Esophagus (tissue), 2 donors: Measurements from ENCODE around the gene WSCD1. TPM values are rescaled to one million over a fixed set of nuclear protein-coding genes. Genes with fewer than 3 reads are reported as not detected.

Experiments
- H3K27ac ChIP-seq, 2 donors: one replicate each; pipeline ENCODE4 v1.5.1; 2013; ENCODE audit warnings: low read depth in 2 of 2, mild to moderate bottlenecking in 2 of 2, inconsistent platforms in 1 of 2, low read length in 1 of 2, moderate library complexity in 1 of 2
- H3K27me3 ChIP-seq, 2 donors: one replicate each; pipeline ENCODE4 v1.6.1; 2013; ENCODE audit warnings: low read length in 2 of 2, control low read depth in 1 of 2, mild to moderate bottlenecking in 1 of 2; ENCODE audit not compliant: insufficient read depth in 2 of 2, control insufficient read depth in 1 of 2
- H3K36me3 ChIP-seq, 2 donors: one replicate each; pipeline ENCODE4 v1.6.1; 2013; ENCODE audit warnings: low read length in 1 of 2; ENCODE audit not compliant: control insufficient read depth in 2 of 2, insufficient read depth in 2 of 2
- H3K4me1 ChIP-seq, 2 donors: one replicate each; pipeline ENCODE4 v1.6.1; 2013; ENCODE audit warnings: low read length in 1 of 2; ENCODE audit not compliant: control insufficient read depth in 2 of 2, insufficient read depth in 2 of 2
- H3K4me3 ChIP-seq, 2 donors: one replicate each; pipeline ENCODE4 v1.5.1; 2013; ENCODE audit warnings: low read length in 2 of 2, mild to moderate bottlenecking in 2 of 2, low read depth in 1 of 2, moderate library complexity in 1 of 2
- H3K9me3 ChIP-seq, 2 donors: one replicate each; pipeline ENCODE4 v1.6.1; 2013; ENCODE audit warnings: mild to moderate bottlenecking in 2 of 2, low read depth in 1 of 2, low read length in 1 of 2, moderate library complexity in 1 of 2; ENCODE audit not compliant: control insufficient read depth in 2 of 2, insufficient read depth in 1 of 2
- WGBS, 2 donors: extraction: QIAGEN DNeasy Blood & Tissue Kit; methylation state at CpG; one replicate each; pipeline ENCODE4 v1.1.7; 2013; 5-methylcytosine and 5-hydroxymethylcytosine counted together
- polyA plus RNA-seq, 2 donors: library from polyadenylated mRNA; stranded (reverse); fragments of 200-250 nt; gene quantifications; one replicate each; pipeline ENCODE4 v1.2.3, GENCODE V29; 2013
- donor health status: healthy with polysubstance abuse.
- donor health status: Bipolar disorder and iron deficiency.

WSCD1 gene
- polyA plus RNA-seq, 2 donors = 0.16 to 0.45 TPM

DNA sequence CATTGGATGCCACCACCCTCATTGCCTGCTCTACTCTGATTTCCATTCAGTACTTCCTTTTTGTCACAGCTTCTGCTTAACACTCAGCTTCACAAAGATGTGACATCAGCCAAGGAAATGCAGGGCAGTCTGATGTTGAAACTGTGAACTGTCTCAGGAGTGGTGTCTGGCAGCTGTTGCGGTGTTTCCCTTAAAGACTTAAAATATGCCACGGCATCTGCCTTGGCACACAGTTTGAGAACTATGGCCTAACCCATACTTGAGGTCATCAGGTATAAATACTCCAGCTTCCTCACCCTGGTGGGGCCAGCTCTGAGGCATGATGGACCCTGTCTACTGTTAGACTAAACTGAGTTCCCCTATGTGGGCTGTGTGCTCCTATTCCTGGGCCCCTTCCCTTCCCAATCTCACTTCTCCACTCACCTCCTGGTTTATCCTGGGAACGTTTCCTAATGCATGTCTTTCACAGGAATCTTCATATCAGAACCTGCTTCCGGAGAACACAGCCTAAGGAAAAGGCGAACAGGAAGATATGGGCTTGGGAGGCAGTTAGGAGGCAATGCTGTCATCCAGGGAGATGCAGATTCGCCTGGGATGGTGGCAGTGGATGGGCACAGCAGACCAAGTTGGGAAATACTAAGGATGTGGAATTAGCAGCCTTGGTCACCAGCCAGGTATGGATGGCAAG is 96.5 kb downstream of the WSCD1 start:
- no peaks in the 10 kb centered on the region for H3K27me3 ChIP-seq
- WGBS, 2 donors = 67 to 68% methylated on average over 6 of the region's 6 CpGs
- H3K4me1 ChIP-seq = no peaks in the 10 kb centered on the region
- H3K4me3 ChIP-seq = no peak overlapping the region
- H3K9me3 ChIP-seq = no peaks in the 10 kb centered on the region
- H3K27ac ChIP-seq = no peak overlapping the region
- H3K36me3 ChIP-seq = no peaks in the 10 kb centered on the region

DNA sequence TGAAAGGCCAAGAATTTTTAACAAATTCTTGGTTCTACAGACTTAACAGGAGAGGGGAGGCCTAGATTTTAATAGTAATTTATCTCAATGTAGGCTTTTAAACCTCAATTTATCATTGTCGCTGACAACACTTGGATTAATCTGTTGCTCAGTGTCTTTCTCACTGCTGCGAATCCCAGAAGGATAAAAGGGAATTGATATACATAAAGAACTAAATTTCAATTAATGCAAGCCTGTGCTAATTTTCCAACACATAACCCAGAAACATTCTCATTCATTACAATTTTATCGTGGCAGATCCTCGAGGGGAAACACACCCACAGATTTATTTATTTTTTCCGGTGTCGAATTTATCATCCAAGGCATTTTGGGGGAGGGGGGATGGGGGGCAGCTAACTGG is 98.1 kb downstream of the WSCD1 start:
- 65 to 70% methylated on average over 6 of the region's 6 CpGs for WGBS, 2 donors

DNA sequence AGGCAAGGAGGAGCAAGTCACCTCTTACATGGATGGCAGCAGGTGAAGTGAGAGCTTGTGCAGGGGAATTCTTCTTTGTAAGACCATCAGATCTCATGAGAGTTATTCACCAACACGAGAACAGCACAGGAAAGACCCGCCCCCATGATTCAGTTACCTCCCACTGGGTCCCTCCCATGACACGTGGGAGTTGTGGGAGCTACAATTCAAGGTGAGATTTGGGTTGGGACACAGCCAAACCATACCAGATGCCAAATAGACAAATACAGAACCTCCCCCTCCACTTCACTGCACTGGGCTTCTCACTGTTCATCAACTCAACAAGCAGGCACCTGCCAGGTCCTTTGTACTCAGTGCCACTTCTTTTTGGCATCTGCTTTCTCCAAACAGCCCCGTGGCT is 100.2 kb downstream of the WSCD1 start:
- 38 to 48% methylated on average over 4 of the region's 4 CpGs for WGBS, 2 donors
- H3K27ac ChIP-seq = no peak overlapping the region
- no peaks in the 10 kb centered on the region for H3K36me3 ChIP-seq
- H3K9me3 ChIP-seq = no peaks in the 10 kb centered on the region
- H3K4me3 ChIP-seq = no peak overlapping the region
- no peaks in the 10 kb centered on the region for H3K27me3 ChIP-seq
- H3K4me1 ChIP-seq = no peaks in the 10 kb centered on the region

More for the DNA sequence above, 98.1 kb downstream of the WSCD1 start:
- Histone ChIP-seq H3K36me3 (no peaks in the 10 kb centered on the region), H3K27ac (no peak overlapping the region), H3K4me3 (no peak overlapping the region), H3K27me3 (no peaks in the 10 kb centered on the region), H3K4me1 (no peaks in the 10 kb centered on the region), H3K9me3 (no peaks in the 10 kb centered on the region)

DNA sequence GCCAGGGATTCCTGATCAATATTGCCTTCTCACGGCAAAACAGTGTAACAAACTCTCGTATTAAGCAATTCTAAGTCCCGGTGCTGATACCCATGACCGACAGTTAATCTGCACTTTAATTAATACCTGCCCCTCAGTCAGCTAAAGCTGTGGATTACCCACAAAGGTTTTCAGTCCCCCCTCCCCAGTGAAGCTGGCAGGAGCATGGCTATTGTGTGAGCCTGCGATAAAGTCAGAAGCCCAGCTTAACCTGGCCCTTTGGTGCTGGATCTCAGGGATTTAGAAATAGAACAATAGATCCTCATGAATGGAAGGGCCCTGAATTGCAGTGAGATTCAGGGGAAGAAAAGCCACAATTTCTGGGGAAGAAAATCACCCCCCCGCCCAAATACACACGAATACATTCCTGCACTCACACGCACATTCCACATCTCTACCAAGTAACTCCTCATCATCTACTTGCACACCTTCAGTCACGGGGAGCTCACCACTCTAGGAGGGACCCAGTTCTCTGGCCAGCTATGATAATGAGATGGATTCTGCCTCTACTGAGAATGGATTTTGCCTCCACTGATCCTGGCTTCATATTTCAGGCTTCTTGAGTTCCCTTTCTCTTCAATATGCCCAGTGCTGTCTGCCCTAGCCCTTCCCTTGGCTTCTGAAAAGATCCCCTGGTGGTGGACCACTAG is 102.6 kb downstream of the WSCD1 start:
- Histone ChIP-seq H3K27me3 (no peaks in the 10 kb centered on the region), H3K4me3 (no peak overlapping the region), H3K9me3 (no peaks in the 10 kb centered on the region), H3K27ac (no peak overlapping the region), H3K4me1 (no peaks in the 10 kb centered on the region), H3K36me3 (no peaks in the 10 kb centered on the region)
- 69 to 80% methylated on average over 9 of the region's 9 CpGs for WGBS, 2 donors

DNA sequence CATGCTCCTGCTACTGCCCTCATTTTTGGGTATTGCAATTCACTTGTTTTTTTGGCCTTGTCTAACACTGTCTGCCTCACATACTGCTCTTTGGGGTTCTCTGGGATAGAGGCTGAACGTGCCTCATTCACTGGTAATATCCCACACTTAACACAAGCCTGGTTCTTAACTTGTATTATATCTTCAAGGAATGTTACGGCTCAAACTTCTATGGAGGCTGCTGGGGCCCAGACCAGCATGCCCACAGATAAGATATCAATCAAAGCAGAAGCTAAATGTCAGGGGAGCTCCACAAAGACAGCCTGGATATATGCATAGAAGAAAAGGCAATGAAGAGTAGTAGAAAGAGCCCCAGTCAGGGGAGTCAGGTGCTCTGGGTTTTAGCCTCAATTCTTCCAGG is 103.5 kb downstream of the WSCD1 start:
- WGBS, 2 donors = 72 to 88% methylated on average over 2 of the region's 2 CpGs
- Histone ChIP-seq H3K36me3 (no peaks in the 10 kb centered on the region), H3K4me3 (no peak overlapping the region), H3K27me3 (no peaks in the 10 kb centered on the region), H3K9me3 (no peaks in the 10 kb centered on the region), H3K27ac (no peak overlapping the region), H3K4me1 (no peaks in the 10 kb centered on the region)
